Measurements from ENCODE around the gene THBS1.
A peak's percentile ranks its signal among the peaks of the same experiment; 100 is the strongest.

Gene THBS1

GRCh38 chr15:39580485-39581241, at the start of gene THBS1:
Gene THBS1 (plus strand): TSS chr15:39581079. CDS start chr15:39581858, 779 bp downstream.
- H3K4me3 ChIP-seq (replicated peaks in 1 of 2; ENCODE audit: low read depth in 2 of 2, low read length in 2 of 2): peak within 1 kb of the TSS; percentile 75 to 80
- DNase-seq (ENCODE audit: low read depth in 2 of 2): peak; percentile 91 to 99
- TF ChIP-seq, protein P1, sequence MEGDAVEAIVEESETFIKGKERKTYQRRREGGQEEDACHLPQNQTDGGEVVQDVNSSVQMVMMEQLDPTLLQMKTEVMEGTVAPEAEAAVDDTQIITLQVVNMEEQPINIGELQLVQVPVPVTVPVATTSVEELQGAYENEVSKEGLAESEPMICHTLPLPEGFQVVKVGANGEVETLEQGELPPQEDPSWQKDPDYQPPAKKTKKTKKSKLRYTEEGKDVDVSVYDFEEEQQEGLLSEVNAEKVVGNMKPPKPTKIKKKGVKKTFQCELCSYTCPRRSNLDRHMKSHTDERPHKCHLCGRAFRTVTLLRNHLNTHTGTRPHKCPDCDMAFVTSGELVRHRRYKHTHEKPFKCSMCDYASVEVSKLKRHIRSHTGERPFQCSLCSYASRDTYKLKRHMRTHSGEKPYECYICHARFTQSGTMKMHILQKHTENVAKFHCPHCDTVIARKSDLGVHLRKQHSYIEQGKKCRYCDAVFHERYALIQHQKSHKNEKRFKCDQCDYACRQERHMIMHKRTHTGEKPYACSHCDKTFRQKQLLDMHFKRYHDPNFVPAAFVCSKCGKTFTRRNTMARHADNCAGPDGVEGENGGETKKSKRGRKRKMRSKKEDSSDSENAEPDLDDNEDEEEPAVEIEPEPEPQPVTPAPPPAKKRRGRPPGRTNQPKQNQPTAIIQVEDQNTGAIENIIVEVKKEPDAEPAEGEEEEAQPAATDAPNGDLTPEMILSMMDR (IDR thresholded peaks at IDR 0.05; ENCODE audit: low read depth, low read length): no peak

DNA sequence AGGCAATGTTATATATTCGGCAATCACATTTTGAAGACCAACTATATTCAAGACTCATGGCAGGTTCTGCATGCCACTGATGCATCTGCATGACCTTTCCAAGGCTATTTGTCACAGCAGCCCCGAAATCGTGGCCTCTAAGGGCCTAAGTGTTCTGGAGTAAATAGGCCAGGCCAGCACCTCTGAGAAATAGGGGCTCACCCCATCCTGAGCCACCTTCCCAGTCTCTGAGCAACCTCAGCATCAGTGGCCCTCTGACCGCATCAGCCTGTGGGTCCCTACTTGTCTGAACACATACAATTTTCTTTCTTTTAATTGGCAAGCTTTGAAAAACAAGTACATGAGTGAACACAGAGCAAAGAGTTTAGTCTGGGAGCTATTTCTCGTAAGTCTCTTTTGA, 45.9 kb upstream of the THBS1 start:
- TF ChIP-seq, protein P1 (IDR thresholded peaks at IDR 0.05; ENCODE audit: low read depth, low read length): no peak
- DNase-seq (ENCODE audit: low read depth in 2 of 2): no peak
- no peak overlapping the region for H3K4me3 ChIP-seq (replicated peaks in 1 of 2; ENCODE audit: low read depth in 2 of 2, low read length in 2 of 2)

DNA sequence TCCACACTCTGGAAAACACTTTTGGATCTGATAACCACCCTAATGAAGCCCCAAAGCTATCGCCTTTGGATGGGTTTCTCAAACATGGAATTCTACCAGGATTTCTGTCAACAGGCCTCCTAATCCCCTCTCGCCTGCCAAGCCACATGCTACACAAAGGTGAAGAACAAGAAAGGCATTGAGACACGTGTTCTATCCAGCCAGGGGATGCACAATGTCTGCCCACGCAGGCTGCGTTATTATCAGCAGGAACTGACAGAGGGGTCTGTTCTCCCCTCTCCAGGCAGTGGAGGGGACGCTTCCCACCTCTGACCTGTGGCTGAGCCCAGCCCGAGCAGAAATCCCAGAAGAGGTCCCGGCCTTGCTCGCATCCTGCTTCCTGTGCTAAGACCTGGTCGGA, 45.4 kb upstream of the THBS1 start:
- TF ChIP-seq, protein P1 (IDR thresholded peaks at IDR 0.05; ENCODE audit: low read depth, low read length): no peak
- H3K4me3 ChIP-seq (replicated peaks in 1 of 2; ENCODE audit: low read depth in 2 of 2, low read length in 2 of 2): no peak overlapping the region
- DNase-seq (ENCODE audit: low read depth in 2 of 2): no peak

- DNase-seq (ENCODE audit: low read depth in 2 of 2): no peak
- no peak overlapping the region for H3K4me3 ChIP-seq (replicated peaks in 1 of 2; ENCODE audit: low read depth in 2 of 2, low read length in 2 of 2)
- TF ChIP-seq, protein P1 (IDR thresholded peaks at IDR 0.05; ENCODE audit: low read depth, low read length): no peak
Measured at GRCh38 chr15:39538936-39539335, 41.9 kb upstream of the THBS1 start.

DNA sequence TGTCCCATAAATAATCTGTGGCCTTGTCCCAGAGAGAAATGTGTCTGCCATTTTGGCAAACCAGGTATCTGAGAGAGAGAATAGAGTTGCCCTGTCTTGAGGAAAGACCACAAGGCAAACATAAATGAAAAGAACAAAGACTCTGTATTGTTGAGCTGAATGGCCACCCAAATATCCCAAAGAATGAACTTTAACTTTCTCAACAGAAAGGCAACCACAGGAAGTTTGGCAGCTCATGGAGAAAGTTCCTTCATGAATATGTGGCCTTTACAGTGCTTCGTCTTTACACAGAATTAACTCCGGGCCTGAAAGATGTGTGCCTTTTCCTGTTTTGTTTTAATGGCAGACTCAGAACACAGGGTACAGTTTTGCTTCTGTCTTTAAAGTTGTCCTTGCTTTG, 41.4 kb upstream of the THBS1 start:
- no peak for DNase-seq (ENCODE audit: low read depth in 2 of 2)
- H3K4me3 ChIP-seq (replicated peaks in 1 of 2; ENCODE audit: low read depth in 2 of 2, low read length in 2 of 2): no peak overlapping the region
- TF ChIP-seq, protein P1 (IDR thresholded peaks at IDR 0.05; ENCODE audit: low read depth, low read length): no peak

DNA sequence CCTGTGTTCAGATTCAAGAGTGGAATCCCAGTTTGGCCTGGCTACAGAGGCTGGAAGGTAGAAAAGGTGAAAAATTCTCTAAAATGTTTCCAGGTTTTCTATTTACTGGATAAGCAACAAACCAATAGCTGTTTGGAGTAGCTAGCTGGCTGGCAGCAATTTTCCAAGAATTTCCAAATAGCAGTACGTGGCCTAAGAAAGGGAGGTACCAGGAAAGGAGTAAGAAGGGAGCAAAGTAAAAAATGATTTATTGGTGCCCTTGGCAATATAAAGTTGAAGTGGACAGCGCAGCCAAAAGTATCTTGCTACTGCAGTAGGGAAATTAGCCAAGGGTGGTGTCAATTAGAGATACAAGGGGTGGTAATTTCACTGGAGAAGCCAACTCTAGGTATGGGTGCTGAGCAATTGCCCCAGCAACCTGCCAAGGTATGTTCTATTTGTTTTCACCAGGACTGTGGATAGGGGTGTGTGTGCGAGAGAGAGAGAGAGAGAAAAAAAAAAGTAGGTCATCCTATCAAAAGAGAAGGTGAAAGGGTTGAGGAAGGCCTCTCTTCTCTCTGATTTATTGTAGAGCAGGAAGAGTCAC, 40.8 kb upstream of the THBS1 start:
- no peak overlapping the region for H3K4me3 ChIP-seq (replicated peaks in 1 of 2; ENCODE audit: low read depth in 2 of 2, low read length in 2 of 2)
- TF ChIP-seq, protein P1 (IDR thresholded peaks at IDR 0.05; ENCODE audit: low read depth, low read length): no peak
- no peak for DNase-seq (ENCODE audit: low read depth in 2 of 2)
